ENCODE measurements around the gene RAG2. TPM values are rescaled to one million over a fixed set of nuclear protein-coding genes. Genes with fewer than 3 reads are reported as not detected.
"Not testable (repeated sequence)": the region's sequence is repeated elsewhere in the genome, so short reads cannot be mapped to it uniquely, and the experiment has no call there.

Gene RAG2
- polyA plus RNA-seq, 4 donors = 0.30 to 1.1 (median 0.57) TPM

- DNase-seq (ENCODE audit: low read depth in 4 of 4, low spot score in 3 of 4) = not testable (repeated sequence)
Observed at GRCh38 chr11:36557390-36557789, 40.6 kb downstream of the RAG2 start.

- no peak for DNase-seq (ENCODE audit: low read depth in 4 of 4, low spot score in 3 of 4)
Observed at GRCh38 chr11:36550385-36551115, 47.5 kb downstream of the RAG2 start.

Other genes starting within 250 kb of the RAG2 start
- 10 to 100 TPM; 12.4 to 18.8 (median 17.2) TPM for gene TRAF6, start 88.0 kb downstream of the RAG2 start, polyA plus RNA-seq (ENCODE audit: insufficient read length in 4 of 4)
- gene RAG1, start 30.2 kb downstream of the RAG2 start, polyA plus RNA-seq (ENCODE audit: insufficient read length in 4 of 4) = 1 to 10 TPM; 1.3 to 3.3 (median 2.9) TPM
- 10 to 100 TPM; 47.7 to 70.0 (median 57.5) TPM for gene IFTAP, start 3.7 kb downstream of the RAG2 start, polyA plus RNA-seq (ENCODE audit: insufficient read length in 4 of 4)

All from left renal pelvis (tissue), 4 donors.